SU-DHL-6 (cell line): ENCODE data around the gene HDAC11.

Source experiments
- EZH2phosphoT487 ChIP-seq: fragments of 200-600 bp; sonication (generic), shearing (Covaris generic); conservative IDR thresholded peaks from 2 replicates; pipeline ENCODE4 v1.6.1; 2018; ENCODE audit warnings: mild to moderate bottlenecking, antibody characterized with exemption, low read length, moderate library complexity, mixed read lengths
- TF ChIP-seq, protein P1 (sequence below): fragments of 200-600 bp; sonication (generic); IDR thresholded peaks from one replicate; pipeline ENCODE4 v1.5.1; 2017; ENCODE audit warnings: antibody characterized with exemption, mild to moderate bottlenecking, low read length, moderate library complexity; ENCODE audit not compliant: insufficient read depth, poor library complexity, severe bottlenecking

- TF ChIP-seq, protein P1, sequence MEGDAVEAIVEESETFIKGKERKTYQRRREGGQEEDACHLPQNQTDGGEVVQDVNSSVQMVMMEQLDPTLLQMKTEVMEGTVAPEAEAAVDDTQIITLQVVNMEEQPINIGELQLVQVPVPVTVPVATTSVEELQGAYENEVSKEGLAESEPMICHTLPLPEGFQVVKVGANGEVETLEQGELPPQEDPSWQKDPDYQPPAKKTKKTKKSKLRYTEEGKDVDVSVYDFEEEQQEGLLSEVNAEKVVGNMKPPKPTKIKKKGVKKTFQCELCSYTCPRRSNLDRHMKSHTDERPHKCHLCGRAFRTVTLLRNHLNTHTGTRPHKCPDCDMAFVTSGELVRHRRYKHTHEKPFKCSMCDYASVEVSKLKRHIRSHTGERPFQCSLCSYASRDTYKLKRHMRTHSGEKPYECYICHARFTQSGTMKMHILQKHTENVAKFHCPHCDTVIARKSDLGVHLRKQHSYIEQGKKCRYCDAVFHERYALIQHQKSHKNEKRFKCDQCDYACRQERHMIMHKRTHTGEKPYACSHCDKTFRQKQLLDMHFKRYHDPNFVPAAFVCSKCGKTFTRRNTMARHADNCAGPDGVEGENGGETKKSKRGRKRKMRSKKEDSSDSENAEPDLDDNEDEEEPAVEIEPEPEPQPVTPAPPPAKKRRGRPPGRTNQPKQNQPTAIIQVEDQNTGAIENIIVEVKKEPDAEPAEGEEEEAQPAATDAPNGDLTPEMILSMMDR = no peak
- no peak for TF ChIP-seq EZH2phosphoT487
Measured at GRCh38 chr3:13513051-13513912, 33.2 kb downstream of the HDAC11 start.
